Tibial nerve (tissue), 4 donors: ENCODE data around the gene CPA1.

Experiments
- EP300 ChIP-seq, 2 donors: sonication (generic); formaldehyde crosslinking; IDR thresholded peaks; one replicate each; pipeline ENCODE4 v1.6.1; 2017; ENCODE audit warnings: antibody characterized with exemption in 2 of 2, mild to moderate bottlenecking in 1 of 2
- POLR2A ChIP-seq, 2 donors: fragments of 450-650 bp; IDR thresholded peaks; one replicate each; pipeline ENCODE4 v1.6.1; 2017; ENCODE audit warnings: antibody characterized with exemption in 2 of 2, mild to moderate bottlenecking in 2 of 2, moderate library complexity in 2 of 2
- TF ChIP-seq, protein P1 (sequence below), 5 experiments: fragments of 200-600 bp in 3 of 5; fragments of 450-650 bp in 2 of 5; sonication (generic) in 3 of 5; IDR thresholded peaks; one replicate each; pipeline ENCODE4 v1.5.1; 2016 to 2019; ENCODE audit warnings: antibody characterized with exemption in 5 of 5, mild to moderate bottlenecking in 3 of 5, moderate library complexity in 2 of 5

- TF ChIP-seq, protein P1, sequence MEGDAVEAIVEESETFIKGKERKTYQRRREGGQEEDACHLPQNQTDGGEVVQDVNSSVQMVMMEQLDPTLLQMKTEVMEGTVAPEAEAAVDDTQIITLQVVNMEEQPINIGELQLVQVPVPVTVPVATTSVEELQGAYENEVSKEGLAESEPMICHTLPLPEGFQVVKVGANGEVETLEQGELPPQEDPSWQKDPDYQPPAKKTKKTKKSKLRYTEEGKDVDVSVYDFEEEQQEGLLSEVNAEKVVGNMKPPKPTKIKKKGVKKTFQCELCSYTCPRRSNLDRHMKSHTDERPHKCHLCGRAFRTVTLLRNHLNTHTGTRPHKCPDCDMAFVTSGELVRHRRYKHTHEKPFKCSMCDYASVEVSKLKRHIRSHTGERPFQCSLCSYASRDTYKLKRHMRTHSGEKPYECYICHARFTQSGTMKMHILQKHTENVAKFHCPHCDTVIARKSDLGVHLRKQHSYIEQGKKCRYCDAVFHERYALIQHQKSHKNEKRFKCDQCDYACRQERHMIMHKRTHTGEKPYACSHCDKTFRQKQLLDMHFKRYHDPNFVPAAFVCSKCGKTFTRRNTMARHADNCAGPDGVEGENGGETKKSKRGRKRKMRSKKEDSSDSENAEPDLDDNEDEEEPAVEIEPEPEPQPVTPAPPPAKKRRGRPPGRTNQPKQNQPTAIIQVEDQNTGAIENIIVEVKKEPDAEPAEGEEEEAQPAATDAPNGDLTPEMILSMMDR (IDR thresholded peaks at IDR 0.05), result no peak
- no peak for TF ChIP-seq POLR2A (IDR thresholded peaks at IDR 0.05)
- no peak for TF ChIP-seq EP300 (IDR thresholded peaks at IDR 0.05)
Observed at GRCh38 chr7:130366564-130366963, 13.7 kb upstream of the CPA1 start.
